HepG2 (cell line): ENCODE results near the gene PRPF38A. TPM values are rescaled to one million over a fixed set of nuclear protein-coding genes. Genes with fewer than 3 reads are reported as not detected.

Experiments
- CAMTA2 ChIP-seq: sonication (generic); formaldehyde crosslinking; IDR thresholded peaks from 2 replicates; pipeline ENCODE4 v1.4.0; 2020; ENCODE audit warnings: mild to moderate bottlenecking, missing genetic modification reagents, borderline replicate concordance
- FOSL2 ChIP-seq: sonication (generic); formaldehyde crosslinking; IDR thresholded peaks from 2 replicates; pipeline ENCODE4 v1.4.0; 2020; ENCODE audit warnings: missing genetic modification reagents
- GABPB1 ChIP-seq: IDR thresholded peaks from 2 replicates; pipeline ENCODE4 v1.6.1; 2016; ENCODE audit warnings: mild to moderate bottlenecking, missing genetic modification reagents, moderate library complexity, missing compliant biosample characterization
- GATAD1 ChIP-seq: IDR thresholded peaks from 2 replicates; pipeline ENCODE4 v1.6.1; 2016; ENCODE audit warnings: missing genetic modification reagents, missing compliant biosample characterization
- GLMP ChIP-seq: sonication (generic); formaldehyde crosslinking; IDR thresholded peaks from 2 replicates; pipeline ENCODE4 v1.9.0; 2021; ENCODE audit warnings: missing genetic modification reagents, mild to moderate bottlenecking, borderline replicate concordance
- HMGA1 ChIP-seq: sonication (generic); formaldehyde crosslinking; conservative IDR thresholded peaks from 2 replicates; pipeline ENCODE4 v1.4.0; 2020; ENCODE audit warnings: missing genetic modification reagents
- HOMEZ ChIP-seq: IDR thresholded peaks from 2 replicates; pipeline ENCODE4 v1.6.1; 2016; ENCODE audit warnings: low read depth
- KMT2B ChIP-seq: IDR thresholded peaks from 2 replicates; pipeline ENCODE4 v1.6.1; 2016; ENCODE audit warnings: missing genetic modification reagents, missing compliant biosample characterization
- MAF1 ChIP-seq: sonication (generic); formaldehyde crosslinking; IDR thresholded peaks from 2 replicates; pipeline ENCODE4 v1.5.0; 2020; ENCODE audit warnings: missing genetic modification reagents, borderline replicate concordance
- MXD4 ChIP-seq: IDR thresholded peaks from 2 replicates; pipeline ENCODE4 v1.6.1; 2016; ENCODE audit warnings: mild to moderate bottlenecking, missing biosample characterization, missing genetic modification reagents
- SP1 ChIP-seq, 2 experiments: fragments of 450-650 bp in 1 of 2; sonication (generic) in 1 of 2; formaldehyde crosslinking in 1 of 2; IDR thresholded peaks; 2 replicates each; pipeline versions ENCODE4 v1.4.0 to v1.6.1; 2016 to 2020; ENCODE audit warnings: missing genetic modification reagents in 1 of 2
- SP4 ChIP-seq: sonication (generic); formaldehyde crosslinking; IDR thresholded peaks from 2 replicates; pipeline ENCODE4 v1.8.1; 2023; ENCODE audit warnings: mild to moderate bottlenecking, missing genetic modification reagents
- SPEN ChIP-seq: sonication (generic); formaldehyde crosslinking; IDR thresholded peaks from 2 replicates; pipeline ENCODE4 v1.5.1; 2020; ENCODE audit warnings: low read depth, mild to moderate bottlenecking, missing genetic modification reagents
- TARDBP ChIP-seq: sonication (generic); formaldehyde crosslinking; IDR thresholded peaks from 2 replicates; pipeline ENCODE4 v1.8.0; 2022; ENCODE audit warnings: mild to moderate bottlenecking, missing genetic modification reagents
- ZBTB38 ChIP-seq: sonication (generic); formaldehyde crosslinking; IDR thresholded peaks from 2 replicates; pipeline ENCODE4 v1.5.1; 2020; ENCODE audit warnings: mild to moderate bottlenecking, missing genetic modification reagents
- ZFAT ChIP-seq: sonication (generic); formaldehyde crosslinking; conservative IDR thresholded peaks from 2 replicates; pipeline ENCODE4 v1.8.1; 2023; ENCODE audit warnings: missing genetic modification reagents, inconsistent platforms
- ZFP62 ChIP-seq: sonication (generic); formaldehyde crosslinking; IDR thresholded peaks from 2 replicates; pipeline ENCODE4 v1.4.0; 2020; ENCODE audit warnings: missing genetic modification reagents
- ZNF205 ChIP-seq: IDR thresholded peaks from 2 replicates; pipeline ENCODE4 v1.6.1; 2018; ENCODE audit warnings: missing biosample characterization, missing genetic modification reagents
- ZNF256 ChIP-seq: sonication (generic); formaldehyde crosslinking; conservative IDR thresholded peaks from 2 replicates; pipeline ENCODE4 v1.4.0; 2020; ENCODE audit warnings: missing genetic modification reagents
- ZNF367 ChIP-seq: sonication (generic); formaldehyde crosslinking; IDR thresholded peaks from 2 replicates; pipeline ENCODE4 v1.4.0; 2020; ENCODE audit warnings: missing genetic modification reagents, borderline replicate concordance
- ZNF557 ChIP-seq: sonication (generic); formaldehyde crosslinking; IDR thresholded peaks from 2 replicates; pipeline ENCODE4 v1.4.0; 2020; ENCODE audit warnings: missing genetic modification reagents
- ZNF564 ChIP-seq: sonication (generic); formaldehyde crosslinking; IDR thresholded peaks from 2 replicates; pipeline ENCODE4 v1.8.1; 2023; ENCODE audit warnings: mild to moderate bottlenecking, missing genetic modification reagents
- ZNF597 ChIP-seq: sonication (generic); formaldehyde crosslinking; IDR thresholded peaks from 2 replicates; pipeline ENCODE4 v1.5.0; 2020; ENCODE audit warnings: missing genetic modification reagents
- ZNF639 ChIP-seq: conservative IDR thresholded peaks from 2 replicates; pipeline ENCODE4 v1.6.1; 2018; ENCODE audit warnings: missing genetic modification reagents
- ZNF644 ChIP-seq: IDR thresholded peaks from 2 replicates; pipeline ENCODE4 v1.6.1; 2016; ENCODE audit warnings: low read depth
- ZNF75D ChIP-seq: sonication (generic); formaldehyde crosslinking; IDR thresholded peaks from 2 replicates; pipeline ENCODE4 v1.8.1; 2023; ENCODE audit warnings: missing genetic modification reagents, mild to moderate bottlenecking, borderline replicate concordance
- polyA plus RNA-seq, 8 experiments: library from polyadenylated mRNA; depleted of rRNA in 3 of 8; stranded (reverse) in 7 of 8; unstranded in 1 of 8; fragments of >200 nt; fragmentation: Illumina TruSeq in 4 of 8; extraction: Trizol in 4 of 8; gene quantifications; 2 replicates each; pipeline versions ENCODE4 v1.2.1 to v1.2.3, GENCODE V29; 2011 to 2016; ENCODE audit warnings: low read depth in 4 of 8, missing spikeins in 1 of 8, mixed read lengths in 1 of 8; ENCODE audit not compliant: insufficient read depth in 1 of 8
- total RNA-seq, 5 experiments: library from RNA; depleted of rRNA; stranded (reverse); fragments of >200 nt; fragmentation: Illumina TruSeq; extraction: Trizol; gene quantifications; 2 replicates each; pipeline ENCODE4 v1.2.3, GENCODE V29; 2016; ENCODE audit warnings: low read depth in 1 of 5

Gene PRPF38A
- total and polyA plus RNA-seq, 2 of the 13 experiments (the other 11 are each of a cell fraction or from before 2014, with no cell fraction given): 18.3 to 45.5 TPM

DNA sequence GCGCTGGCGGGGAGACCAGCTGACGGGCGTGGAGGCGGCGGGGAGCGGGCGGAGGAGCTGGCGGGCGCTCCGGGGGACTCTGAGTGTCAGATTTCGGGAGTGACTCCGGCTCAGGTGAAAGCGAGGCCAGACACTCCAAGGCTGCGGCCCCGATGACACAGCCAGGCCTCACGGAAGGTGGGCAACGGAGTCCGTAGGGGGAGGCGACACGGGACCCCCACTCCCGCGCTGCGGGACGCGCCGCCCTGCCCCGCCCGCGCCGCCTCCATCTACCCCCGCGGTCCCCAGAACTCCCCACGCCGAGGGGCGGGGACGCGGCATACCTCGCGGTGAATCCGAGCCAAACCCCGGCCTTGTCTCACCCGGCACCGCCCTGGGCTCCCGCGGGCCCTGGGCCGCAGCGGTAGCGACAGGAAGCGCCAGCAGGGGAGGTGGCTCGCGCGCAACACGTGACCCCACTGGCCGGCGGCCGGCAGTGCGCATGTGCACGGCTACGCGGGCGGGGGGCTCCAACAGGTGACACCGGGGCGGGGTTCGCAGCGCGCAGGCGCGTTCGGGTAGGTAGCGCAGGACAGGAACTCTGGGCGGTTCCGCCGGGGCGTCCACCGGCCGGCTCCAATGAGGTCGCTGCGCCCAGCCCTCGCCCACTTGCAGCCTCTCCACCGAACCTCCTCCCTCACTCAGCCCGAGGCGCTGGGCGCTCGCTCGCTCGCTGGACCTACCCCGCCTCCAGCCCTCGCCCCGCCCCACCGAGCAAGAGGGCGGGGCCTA lies 38.5 kb upstream of the PRPF38A start, which contains the start of gene CC2D1B (continued):
- TF ChIP-seq CAMTA2 (CRISPR knock-in tag) (no peak), SP1 (IDR thresholded peaks at IDR 0.05) (no peak), SP1 (CRISPR knock-in tag; IDR thresholded peaks at IDR 0.05) (no peak), SPEN (CRISPR knock-in tag) (peak; percentile 87), HOMEZ (CRISPR knock-in tag) (peak; percentile 92; the same call in 1 of the 2 replicates), SP4 (CRISPR knock-in tag) (peak; percentile 95), MXD4 (CRISPR knock-in tag) (0 out of 2 replicates have a peak, but pooled peaks have one; percentile 54), GLMP (CRISPR knock-in tag) (no peak), ZNF564 (CRISPR knock-in tag) (no peak), TARDBP (CRISPR knock-in tag) (no peak), FOSL2 (CRISPR knock-in tag) (peak; percentile 25; the same call in 1 of the 2 replicates), GABPB1 (CRISPR knock-in tag) (peak; percentile 92), GATAD1 (CRISPR knock-in tag) (peak; percentile 79; the same call in 1 of the 2 replicates), ZFP62 (CRISPR knock-in tag) (no peak), ZBTB38 (CRISPR knock-in tag) (peak; percentile 62; the same call in 1 of the 2 replicates), ZFAT (CRISPR knock-in tag) (no peak), ZNF367 (CRISPR knock-in tag) (peak; percentile 31; the same call in 1 of the 2 replicates), HMGA1 (CRISPR knock-in tag) (no peak), ZNF597 (CRISPR knock-in tag) (no peak), ZNF205 (CRISPR knock-in tag) (peak; percentile 52; the same call in 1 of the 2 replicates), KMT2B (CRISPR knock-in tag) (peak; percentile 54), ZNF256 (CRISPR knock-in tag) (peak; percentile 77; the same call in 1 of the 2 replicates), ZNF557 (CRISPR knock-in tag) (peak; percentile 88; the same call in 1 of the 2 replicates), ZNF644 (no peak), ZNF639 (CRISPR knock-in tag) (peak; percentile 57; the same call in 1 of the 2 replicates), ZNF75D (CRISPR knock-in tag) (no peak), MAF1 (no peak; the same call in 1 of the 2 replicates)
